Activated naive CD4-positive, alpha-beta T cell treated with anti-CD3 and anti-CD28 coated beads, Interleukin-2, amount 50 U/mL, for 16 hours (primary cell): ENCODE measurements around the gene CNTN5.
"Not testable (repeated sequence)": the region's sequence is repeated elsewhere in the genome, so short reads cannot be mapped to it uniquely, and the experiment has no call there.

ENCODE experiments used
- DNase-seq: peaks from one replicate; pipeline ENCODE4 v3.0.0-alpha.2; 2020

Gene CNTN5

DNA sequence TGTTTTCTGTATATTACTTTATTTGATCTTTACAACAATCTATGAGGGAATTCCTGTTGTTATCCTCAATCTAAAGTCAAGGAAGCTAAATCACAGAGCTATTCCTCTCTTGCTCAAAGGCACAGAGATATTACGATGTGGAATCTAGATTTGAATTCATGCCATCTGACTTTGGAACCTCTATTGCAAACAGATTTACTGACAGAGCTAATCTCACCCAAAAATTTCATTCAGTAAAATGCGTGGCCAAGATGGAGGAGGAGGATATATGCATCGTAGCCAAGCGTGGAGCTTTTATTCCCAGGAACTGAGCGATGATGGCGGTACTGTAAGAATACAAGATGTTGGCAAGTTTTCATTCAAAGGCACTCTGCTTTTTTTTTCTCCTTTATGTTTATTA, 791.8 kb downstream of the CNTN5 start:
- DNase-seq = no peak

DNA sequence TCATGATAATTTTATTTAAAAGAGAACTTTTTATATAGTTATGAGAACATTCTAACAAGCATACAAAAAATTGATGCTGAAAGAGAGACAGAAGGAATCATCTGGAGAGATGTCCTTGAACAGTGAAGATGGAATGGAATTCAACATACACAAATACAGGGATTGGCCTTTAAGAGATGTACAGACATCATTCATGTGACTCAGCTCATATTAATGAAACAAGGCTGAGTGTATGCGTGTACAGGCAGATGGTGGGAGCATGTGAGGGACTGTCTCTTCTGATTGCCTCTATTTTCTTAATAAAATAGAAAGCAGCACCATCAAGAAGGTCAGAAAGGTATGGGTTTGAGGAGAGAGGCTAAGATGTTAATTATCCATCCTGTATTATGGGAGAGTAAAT, 793.3 kb downstream of the CNTN5 start:
- DNase-seq = no peak

DNA sequence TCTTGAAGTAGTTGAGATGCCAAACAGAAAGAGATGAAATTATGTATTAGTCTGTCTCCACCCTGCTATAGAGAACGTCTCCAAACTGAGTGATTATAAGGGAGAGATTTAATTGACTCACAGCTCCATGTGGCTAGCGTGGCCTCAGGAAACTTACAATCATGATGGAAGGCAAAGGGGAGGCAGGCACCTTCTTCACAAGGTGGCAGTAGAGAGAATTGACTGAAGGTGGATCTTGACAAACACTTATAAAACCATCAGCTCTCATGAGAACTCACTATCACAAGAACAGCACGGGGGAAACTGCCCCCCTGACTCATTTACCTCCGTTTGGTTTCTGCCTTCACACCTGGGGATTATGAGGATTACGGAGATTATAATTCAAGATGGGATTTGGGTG, 794.0 kb downstream of the CNTN5 start:
- DNase-seq = no peak

DNA sequence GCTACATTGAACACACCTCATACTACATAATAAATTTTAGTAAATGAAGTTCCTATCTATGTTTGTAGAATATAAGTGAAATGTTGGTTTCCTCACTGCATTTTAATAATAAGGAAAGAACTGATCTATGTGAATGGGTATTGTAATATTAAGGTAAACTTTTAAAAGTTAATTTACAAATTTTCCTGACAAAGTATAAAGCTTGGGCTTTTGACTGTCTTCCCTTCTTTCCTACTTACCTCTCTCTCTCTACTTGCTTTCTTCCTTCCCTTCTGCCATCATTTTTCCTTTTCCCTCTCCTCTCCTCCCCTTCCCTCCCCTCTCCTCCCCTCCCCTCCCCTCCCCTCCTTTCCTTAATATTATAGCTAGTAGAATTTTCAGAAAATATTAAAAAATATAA, 798.2 kb downstream of the CNTN5 start:
- no peak for DNase-seq

DNA sequence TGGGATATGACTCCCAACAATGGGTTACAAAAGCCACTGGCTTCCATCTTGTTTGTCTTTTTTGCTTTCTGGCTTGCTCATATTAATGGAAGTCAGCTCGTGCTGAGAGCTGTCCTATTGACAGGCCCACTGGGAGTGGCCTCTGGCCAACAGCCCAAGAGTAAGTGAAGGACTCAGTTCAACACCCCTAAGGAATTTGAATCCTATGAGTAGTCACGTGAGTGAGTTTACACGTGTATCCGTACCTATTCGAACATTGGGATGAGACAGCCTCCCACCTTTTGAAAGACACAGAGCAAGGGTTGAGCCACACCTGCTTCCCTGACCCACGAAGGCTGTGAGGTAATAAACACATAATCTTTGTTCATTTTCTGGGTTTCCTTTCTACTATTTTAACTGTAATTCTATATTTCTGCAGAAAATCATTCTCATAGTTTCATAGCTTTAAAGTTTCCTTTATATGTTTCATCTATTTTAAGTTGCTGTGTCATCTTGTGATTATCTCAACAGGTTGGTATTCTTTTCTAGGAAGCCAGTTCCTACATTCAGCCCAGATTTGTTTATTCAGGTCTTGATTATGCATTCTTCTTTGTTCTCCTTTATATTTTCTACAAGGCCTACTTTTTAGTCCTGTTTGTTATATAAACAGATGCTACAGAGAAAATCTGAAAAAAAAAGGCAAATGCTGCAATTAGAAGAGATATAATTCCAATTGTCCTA, 802.3 kb downstream of the CNTN5 start:
- no peak for DNase-seq

DNA sequence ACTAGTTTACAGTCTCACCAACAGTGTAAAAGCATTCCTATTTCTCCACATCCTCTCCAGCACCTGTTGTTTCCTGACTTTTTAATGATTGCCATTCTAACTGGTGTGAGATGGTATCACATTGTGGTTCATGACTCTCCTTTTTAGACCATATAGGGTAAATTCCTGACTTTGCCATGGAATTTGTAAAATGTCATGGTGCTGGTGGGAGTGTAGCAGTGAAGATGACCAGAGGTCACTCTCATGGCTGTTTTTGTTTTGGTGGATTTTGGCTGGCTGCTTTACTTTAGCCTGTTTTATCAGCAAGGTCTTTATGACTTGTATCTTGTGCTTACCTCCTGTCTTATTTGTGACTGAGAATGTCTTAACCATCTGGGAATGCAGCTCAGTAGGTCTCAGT, 816.0 kb downstream of the CNTN5 start:
- DNase-seq = not testable (repeated sequence)

DNA sequence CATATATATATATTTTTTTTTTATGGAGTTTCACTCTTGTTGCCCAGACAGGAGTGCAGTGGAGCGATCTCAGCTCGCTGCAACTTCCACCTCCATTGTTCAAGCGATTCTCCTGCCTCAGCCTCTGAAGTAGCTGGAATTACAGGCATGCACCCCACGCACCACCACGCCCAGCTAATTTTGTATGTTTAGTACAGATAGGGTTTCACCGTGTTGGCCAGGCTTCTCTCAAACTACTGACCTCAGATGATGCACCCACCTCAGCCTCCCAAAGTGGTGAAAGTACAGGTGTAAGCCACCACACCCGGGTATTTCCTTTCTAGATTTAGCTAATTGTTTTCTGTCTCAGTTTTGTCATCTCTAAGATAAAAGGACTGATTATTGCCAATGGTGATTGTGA, 821.1 kb downstream of the CNTN5 start:
- DNase-seq = no peak

DNA sequence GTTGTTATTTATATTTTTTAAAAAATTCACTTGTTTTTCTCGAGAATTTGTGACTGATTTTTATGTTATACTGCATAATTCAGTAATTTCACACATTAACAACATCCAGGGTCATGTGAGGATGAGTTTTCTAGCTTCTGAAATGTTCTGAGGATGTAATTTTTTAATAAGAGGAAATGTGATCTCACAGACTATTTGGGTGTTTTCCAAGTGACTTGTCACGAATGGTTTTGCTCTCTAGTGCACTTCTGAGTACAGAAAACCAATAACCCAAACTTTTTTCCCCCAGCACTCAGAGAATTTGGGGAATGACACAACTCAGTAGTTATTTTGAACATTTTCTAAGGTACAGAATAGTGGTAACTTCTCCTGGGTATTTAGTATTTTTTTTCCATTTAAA, 845.2 kb downstream of the CNTN5 start:
- no peak for DNase-seq

DNA sequence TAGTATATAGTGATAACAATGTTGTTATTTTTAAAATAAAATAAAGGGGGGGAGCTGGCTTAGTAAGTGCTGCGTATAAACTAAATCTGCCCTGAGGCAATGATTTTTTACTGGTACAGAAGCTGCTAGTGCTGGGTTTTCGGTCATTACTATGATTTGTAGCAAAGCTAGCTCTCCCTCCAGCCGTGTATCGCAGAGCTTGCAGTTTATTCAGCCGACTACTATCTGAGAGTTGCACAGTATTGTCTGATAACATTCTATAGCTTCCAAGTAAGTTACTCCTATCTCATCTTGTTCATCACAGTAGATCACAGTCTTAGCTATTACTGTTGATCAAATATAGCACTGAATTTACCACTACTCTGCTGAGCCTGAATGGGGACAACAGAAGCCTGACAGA, 860.9 kb downstream of the CNTN5 start:
- DNase-seq = no peak

DNA sequence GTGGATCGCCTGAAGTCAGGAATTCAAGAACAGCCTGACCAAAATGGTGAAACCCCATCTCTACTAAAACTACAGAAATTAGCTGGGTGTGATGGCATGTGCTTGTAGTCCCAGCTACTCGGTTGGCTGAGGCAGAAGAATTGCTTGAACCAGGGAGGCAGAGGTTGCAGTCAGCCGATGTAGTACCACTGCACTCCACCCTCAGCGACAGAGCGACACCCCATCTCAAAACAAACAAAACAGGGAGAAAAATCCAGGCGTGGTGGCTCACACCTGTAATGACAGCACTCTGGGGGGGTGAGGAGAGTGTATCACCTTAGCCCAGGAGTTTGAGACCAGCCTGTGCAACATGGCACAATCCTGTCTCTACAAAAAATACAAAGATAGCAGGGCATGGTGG, 864.0 kb downstream of the CNTN5 start:
- no peak for DNase-seq

DNA sequence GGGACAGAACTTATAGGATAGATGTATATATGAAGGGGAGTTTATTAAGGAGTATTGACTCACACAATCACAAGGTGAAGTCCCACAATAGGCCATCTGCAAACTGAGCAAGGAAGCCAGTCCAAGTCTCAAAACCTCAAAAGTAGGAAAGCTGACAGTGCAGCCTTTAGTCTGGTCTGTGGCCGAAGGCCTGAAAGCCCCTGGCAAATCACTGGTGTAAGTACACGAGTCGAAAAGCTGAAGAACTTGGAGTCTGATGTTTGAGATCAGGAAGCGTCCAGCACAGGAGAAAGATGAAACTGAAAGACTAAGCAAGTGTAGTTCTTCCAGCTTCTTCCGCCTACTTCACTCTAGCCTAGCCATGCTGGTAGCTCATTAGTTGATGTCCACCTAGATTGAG, 866.7 kb downstream of the CNTN5 start:
- no peak for DNase-seq

DNA sequence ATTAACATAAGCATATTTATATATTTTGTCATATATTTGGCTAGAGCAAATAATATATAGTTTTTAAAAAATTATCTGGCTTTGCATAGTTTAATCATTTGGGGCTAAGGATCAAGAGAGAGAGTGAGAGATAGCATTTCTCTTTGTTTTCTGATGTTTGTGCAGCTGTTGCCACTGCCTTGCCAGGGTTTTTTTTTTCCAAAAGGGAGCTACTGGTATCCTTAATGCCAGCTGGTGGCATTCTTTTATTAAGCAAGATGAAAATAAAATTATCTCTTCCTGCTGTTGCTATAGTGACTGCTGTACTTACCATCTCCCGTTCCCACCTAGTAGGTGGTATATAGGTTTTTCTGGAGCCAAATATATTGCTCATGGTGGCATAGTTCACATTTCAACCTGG, 873.1 kb downstream of the CNTN5 start:
- no peak for DNase-seq

DNA sequence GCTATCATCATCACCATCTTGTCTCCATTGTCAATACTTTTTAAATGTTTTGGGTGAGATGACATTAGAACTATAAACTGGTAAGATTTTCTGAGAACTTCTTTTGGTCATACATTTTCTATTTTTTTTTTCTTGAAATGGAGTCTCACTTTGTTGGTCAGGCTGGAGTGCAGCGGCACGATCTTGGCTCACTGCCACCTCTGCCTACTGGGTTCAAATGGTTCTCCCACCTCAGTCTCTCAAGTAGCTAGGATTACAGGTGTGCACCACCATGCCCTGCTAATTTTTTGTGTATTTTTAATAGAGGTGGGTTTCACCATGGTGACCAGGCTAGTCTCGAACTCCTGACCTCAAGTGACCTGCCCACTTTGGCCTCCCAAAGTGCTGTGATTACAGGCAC, 880.4 kb downstream of the CNTN5 start:
- DNase-seq = no peak

DNA sequence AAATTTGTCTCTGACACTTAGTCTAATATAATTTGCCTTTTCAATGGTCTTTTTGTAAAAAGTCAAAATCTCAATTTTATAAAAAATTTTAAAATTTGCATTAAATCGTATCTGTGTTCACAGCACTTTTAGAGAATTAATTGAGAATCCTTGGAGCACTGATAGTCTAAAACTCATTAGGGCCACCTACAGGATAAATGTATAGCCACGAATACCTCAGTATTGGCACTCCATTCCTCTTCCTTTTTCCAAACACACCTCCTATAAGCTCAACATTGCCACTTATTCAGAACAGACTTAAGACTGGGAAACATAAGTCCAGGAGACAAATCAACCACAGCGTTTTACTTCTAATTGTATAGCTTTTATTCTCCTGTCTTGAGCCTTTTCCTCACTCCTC, 890.4 kb downstream of the CNTN5 start:
- DNase-seq = no peak

DNA sequence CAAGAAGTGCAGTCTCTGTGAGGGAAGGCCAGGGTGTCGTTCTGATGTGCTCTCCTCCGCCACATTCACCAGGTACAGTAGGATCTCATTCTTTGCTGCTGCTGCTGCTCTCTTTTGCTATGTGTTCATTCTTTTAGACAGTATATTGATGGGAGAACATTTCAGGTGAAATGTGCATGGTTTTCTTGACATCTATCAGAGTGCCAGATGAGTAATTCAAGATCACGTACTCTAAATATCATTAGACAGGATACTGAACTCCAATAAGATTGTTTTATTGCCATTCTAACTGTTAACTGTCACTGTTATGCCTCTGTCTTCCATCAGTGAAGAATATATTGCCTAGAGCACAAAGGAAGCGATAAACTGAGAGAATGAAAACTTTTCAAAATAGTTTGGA, 895.3 kb downstream of the CNTN5 start:
- DNase-seq = no peak

DNA sequence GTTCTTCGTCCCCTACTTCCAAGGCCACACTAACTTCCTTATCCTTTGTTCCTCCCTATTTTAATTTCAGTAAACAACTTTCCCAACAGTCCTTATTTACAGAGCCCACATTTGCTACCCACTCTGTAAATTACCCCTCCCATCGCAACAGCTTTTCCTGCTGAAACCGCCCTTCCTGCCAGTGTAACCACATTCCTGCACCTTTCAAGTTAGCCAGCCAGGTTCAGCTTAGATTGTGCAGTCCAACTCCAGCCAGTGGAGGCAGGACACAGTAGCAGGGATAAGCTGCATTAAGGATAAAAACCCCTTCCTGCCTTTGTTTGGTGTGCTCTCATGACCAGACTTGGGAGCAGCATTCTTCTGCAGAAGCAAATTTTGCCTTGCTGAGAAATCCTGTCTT, 898.0 kb downstream of the CNTN5 start:
- DNase-seq = no peak

DNA sequence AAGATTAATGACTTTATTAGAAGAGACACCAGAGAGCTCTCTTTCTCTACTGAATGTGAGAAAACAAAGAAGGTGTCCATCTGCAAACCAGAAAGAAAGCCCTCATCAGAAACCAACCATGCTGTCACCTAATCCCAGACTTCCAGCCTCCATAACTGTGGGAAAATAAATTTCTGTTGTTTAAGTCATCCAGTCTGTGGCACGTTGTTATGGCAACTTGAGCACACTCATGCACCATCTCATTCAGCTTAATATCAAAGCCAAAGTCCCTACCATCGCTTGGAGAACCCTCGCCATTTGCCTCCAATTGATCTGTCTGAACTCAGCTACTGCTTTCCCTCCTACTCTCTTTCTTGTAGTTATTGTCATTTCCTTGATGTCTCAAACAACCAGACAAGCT, 900.2 kb downstream of the CNTN5 start:
- no peak for DNase-seq

DNA sequence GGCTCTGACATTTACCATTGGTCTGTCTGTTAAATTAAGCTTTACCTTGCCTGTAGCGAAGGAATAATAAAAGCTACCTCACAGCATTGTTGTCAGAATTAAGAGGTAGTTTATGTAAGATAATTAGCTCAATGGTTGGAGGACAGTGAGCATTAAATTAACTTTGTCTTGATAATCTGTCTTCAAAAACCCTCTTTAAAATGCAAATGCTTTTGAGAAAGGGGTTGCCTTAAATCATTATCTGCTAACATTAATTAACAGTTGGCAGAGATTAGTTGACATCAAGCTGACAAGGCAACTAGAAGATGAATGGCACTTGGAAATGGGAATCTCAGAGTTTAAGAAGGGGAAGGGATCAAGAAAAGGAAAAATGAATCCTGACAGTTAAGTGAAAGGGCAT, 905.2 kb downstream of the CNTN5 start:
- DNase-seq = no peak

DNA sequence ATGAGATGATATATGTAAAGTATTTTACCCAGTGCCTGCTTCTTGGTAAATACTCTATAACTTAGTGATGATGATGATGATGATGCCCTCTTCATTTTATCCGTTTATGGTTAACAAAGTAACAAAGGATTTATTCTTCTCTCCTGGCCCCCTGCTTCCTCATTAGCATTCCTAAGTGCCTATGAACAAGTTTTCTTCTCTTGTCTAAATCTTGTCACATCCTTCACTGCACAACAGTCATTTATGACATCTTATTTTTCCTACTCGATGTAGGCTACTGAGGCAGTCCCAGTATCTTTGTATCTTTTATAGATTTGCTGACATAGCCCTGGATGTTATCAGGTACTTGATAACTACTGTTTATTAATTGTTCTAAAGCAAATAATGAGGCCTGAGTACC, 911.9 kb downstream of the CNTN5 start:
- DNase-seq = no peak

DNA sequence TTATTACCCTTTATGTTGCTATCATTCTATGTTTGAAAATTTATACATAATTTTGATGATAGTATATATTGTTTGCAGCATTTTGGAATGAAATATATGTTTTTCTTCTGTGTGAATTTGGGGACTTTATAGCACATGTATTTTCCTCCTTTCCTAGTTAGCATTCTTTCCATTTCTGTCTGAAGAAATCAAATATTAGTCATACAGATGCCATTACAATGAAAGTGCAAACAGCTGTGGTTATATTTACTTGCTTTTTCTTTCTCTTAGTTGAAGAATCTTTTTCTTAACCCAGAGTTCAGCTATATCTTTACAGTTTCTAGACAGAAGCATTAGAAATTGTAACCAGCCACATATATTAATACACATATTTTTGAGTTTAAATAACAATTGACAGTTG, 913.3 kb downstream of the CNTN5 start:
- DNase-seq = no peak

DNA sequence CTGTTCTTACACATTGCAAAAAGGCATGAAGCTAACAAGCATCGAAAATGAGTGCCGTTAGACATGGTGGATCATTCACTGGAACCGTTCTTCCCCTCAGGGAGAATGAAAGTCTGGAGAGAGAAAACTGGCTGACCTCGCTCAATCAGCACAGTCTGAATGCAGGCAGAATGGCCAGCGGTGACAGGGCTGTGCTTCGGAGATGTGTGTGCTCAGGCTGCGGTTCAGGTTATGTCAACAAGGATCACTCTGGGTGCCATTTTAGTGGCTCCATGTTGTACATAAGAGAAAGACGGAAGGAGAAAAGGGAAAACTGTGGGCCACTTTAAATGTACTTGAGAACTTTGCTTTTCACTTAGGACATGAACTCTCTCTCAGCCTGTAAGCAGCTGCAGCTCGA, 916.6 kb downstream of the CNTN5 start:
- no peak for DNase-seq

DNA sequence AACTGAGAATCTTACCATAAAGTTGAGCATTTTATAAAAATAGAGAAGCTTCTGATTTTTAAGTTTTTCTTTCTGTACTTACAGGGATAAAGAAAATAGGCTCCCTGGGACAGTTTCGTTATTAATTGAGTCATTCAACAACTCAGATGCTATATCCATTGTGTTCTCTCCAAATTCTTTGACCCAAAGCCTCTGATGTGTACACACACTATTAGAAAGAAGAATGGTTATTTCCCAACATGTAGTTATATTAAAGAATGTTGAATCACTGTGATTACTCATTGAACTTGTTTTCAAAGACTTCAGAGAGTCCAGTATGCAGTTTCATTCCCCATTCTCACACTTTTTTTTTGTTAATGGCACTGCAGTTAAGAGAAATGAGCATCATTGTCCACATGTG, 932.1 kb downstream of the CNTN5 start:
- no peak for DNase-seq

DNA sequence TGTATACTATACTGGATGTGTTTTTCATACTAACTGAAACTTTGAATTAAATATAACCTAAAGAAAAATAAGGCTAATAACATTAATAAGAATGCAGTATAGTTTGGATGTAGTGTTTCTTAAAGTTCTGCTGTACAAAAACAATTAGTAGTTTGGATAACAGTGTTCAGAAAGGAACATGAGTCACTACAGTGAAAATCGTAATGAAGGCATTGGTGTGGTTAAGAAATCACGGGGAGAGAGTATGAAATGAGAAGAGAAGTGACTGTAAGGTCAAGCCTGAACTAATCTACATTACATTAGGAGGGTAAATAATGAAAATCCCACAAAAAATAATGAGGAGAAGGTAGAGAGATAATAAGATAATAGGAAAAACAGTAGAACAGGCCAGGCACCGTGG, 939.8 kb downstream of the CNTN5 start:
- no peak for DNase-seq

DNA sequence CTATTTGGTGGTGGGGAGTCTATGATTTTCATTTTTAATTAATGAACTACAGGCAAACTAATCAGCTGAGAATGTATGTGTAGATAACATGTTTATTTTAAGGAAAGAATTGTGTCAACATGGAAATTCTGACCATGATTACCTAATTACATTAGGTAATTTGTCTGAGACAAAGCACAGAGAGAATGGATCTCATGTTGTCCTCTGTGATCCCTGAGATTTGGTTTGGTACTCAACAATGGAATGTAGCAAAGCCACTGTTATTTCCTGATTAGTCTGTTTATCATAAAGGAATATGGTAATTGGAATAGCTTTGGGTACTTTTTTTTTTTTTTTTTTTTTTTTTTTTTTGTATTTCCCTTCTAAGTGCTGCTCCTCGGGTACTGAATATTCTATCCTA, 947.6 kb downstream of the CNTN5 start:
- no peak for DNase-seq

DNA sequence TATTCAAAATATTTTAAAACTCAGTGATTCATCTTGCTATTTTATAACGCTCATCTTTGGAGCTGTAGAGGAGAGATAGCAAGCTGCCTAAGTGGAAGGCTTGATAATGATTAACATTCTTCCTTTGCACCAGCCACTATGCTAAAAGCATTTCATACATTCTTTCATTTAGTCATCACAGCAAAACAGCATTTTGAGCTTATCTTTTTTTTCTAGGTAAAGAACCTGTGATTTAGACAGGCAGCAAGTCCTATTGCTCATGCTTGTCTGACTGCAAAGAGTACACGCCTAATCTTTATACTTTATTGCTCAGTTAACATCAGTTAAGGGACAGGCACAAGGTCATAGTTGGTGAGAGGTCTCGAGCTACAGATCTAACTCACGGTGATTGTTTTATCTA, 953.2 kb downstream of the CNTN5 start:
- DNase-seq = no peak

DNA sequence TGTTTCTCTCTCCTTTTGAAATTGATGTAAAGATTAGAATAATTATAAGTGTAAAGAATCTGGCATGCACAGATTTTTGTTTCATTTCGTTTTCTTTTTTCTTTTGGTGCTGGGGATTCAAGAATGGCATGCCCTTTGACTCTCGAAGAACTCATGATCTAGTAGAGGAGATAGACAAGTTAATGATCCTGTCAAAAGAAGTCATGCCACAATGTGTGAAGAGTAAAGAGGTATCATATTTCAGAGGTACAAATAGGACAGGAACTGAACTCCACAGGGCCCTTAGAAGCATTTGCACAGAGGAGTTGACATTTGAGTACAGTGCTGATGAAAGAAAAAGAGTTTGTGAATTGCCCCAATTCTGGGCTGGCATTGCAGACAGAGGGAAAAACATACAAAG, 958.3 kb downstream of the CNTN5 start:
- no peak for DNase-seq
